ENCODE measurements around the gene DUSP22.

GRCh38 chr6:360764-361373 lies 68.6 kb downstream of the DUSP22 start:
- TF ChIP-seq CTCF (IDR thresholded peaks at IDR 0.05) (no peak), EZH2 (IDR thresholded peaks at IDR 0.05; ENCODE audit: borderline replicate concordance, insufficient read depth, low read depth, low read length, poor library complexity, severe bottlenecking) (no peak)
